RWPE1 (cell line): Measurements from ENCODE around the gene GADD45GIP1.
A peak's percentile ranks its signal among the peaks of the same experiment; 100 is the strongest.
"Not testable (repeated sequence)": the region's sequence is repeated elsewhere in the genome, so short reads cannot be mapped to it uniquely, and the experiment has no call there.

ENCODE experiments used
- CTCF ChIA-PET: fragments of 350-600 bp; sonication (Branson Sonifier 250); formaldehyde crosslinking; extraction: SDS; loops from one replicate; lab custom pipeline; 2021; lab: Yijun Ruan, JAX
- POLR2A ChIA-PET: fragments of 400-600 bp; formaldehyde crosslinking; extraction: SDS; loops from one replicate; lab custom pipeline; 2020; ENCODE audit warnings: antibody characterized with exemption; ENCODE audit not compliant: low non-redundant PET; lab: Yijun Ruan, JAX
- DNase-seq: peaks from one replicate; pipeline ENCODE4 v3.0.0; 2012; ENCODE audit warnings: low spot score
- H3K27ac ChIP-seq: fragments of 450-650 bp; 2 replicates; pipeline ENCODE4 v1.5.1; 2017
- TF ChIP-seq, protein P1 (sequence below): fragments of 450-650 bp; conservative IDR thresholded peaks from 2 replicates; pipeline ENCODE4 v1.5.1; 2017; ENCODE audit warnings: low read depth, mild to moderate bottlenecking

The GADD45GIP1 gene

DNA sequence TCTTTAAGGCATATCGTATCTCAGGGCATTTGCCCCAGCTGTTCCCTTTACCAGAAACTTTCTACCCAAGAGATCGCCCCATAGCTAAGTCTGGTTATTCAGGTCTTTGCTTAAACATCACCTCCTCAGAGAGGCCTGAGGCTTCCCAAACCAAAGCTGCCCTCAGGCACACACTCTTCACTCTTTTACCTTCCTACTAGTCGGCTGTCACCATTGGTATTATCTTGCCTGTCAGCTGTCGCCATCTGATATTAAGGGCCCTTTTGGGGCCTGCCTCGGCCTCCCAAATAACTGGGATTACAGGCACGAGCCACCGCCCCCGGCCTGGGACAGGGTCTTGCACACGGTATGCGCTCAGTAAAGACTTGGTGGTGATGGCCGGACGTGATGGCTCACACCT is 1.0 kb downstream of the GADD45GIP1 start:
- no peak for DNase-seq
- H3K27ac ChIP-seq: peak overlapping the region; percentile 95
- TF ChIP-seq, protein P1, sequence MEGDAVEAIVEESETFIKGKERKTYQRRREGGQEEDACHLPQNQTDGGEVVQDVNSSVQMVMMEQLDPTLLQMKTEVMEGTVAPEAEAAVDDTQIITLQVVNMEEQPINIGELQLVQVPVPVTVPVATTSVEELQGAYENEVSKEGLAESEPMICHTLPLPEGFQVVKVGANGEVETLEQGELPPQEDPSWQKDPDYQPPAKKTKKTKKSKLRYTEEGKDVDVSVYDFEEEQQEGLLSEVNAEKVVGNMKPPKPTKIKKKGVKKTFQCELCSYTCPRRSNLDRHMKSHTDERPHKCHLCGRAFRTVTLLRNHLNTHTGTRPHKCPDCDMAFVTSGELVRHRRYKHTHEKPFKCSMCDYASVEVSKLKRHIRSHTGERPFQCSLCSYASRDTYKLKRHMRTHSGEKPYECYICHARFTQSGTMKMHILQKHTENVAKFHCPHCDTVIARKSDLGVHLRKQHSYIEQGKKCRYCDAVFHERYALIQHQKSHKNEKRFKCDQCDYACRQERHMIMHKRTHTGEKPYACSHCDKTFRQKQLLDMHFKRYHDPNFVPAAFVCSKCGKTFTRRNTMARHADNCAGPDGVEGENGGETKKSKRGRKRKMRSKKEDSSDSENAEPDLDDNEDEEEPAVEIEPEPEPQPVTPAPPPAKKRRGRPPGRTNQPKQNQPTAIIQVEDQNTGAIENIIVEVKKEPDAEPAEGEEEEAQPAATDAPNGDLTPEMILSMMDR: no peak
- ChIA-PET POLR2A (no interaction called here), CTCF (interaction anchor here (0.5 to 1.9 kb wide), 5 partner anchors 9 to 162 kb away, joined by 3 to 14 read pairs (median 5); no protein-coding TSS in a partner anchor)

DNA sequence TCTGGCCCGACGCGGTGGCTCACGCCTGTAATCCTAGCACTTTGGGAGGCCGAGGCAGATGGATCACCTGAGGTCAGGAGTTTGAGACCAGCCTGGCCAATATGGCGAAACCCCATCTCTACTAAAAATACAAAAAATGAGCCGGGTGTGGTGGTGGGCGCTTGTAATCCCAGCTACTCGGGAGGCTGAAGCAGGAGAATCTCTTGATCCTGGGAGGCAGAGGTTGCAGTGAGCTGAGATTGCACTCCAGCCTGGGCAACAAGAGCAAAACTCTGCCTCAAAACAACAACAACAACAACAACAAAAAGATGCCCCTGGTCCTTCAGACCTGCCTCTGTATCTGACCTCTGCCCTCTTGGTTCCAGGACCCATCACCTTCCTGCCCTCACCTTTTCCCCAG is 1.4 kb downstream of the GADD45GIP1 start:
- DNase-seq, POLR2A ChIA-PET: not testable (repeated sequence)
- CTCF ChIA-PET: interaction anchor here (0.5 to 1.9 kb wide), 5 partner anchors 10 to 161 kb away, joined by 3 to 14 read pairs (median 5); no protein-coding TSS in a partner anchor
- H3K27ac ChIP-seq: peak overlapping the region; percentile 95

DNA sequence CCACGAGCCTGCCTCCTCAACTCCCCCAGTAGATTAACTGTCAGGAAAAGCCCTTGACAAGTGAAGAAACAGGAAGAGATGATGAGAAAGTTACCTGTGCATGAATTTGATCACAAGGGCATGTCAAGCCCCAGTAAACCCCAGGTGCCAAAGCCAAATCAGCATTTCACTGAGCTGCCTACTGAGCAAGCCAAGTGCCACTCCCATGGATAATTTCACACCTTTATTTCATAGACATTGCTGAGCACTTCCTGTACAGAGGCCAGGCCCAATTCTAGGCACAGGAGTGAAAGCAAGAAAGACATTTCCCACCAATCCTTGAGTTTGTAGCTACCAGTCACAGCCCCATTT is 2.4 kb downstream of the GADD45GIP1 start:
- DNase-seq: no peak
- CTCF ChIA-PET: interaction anchor here (1.7 kb wide), 1 partner anchor 11 kb away, joined by 16 read pairs; no protein-coding TSS in a partner anchor
- POLR2A ChIA-PET: no interaction called here
- peak overlapping the region; percentile 80 for H3K27ac ChIP-seq
- TF ChIP-seq, protein P1: no peak

DNA sequence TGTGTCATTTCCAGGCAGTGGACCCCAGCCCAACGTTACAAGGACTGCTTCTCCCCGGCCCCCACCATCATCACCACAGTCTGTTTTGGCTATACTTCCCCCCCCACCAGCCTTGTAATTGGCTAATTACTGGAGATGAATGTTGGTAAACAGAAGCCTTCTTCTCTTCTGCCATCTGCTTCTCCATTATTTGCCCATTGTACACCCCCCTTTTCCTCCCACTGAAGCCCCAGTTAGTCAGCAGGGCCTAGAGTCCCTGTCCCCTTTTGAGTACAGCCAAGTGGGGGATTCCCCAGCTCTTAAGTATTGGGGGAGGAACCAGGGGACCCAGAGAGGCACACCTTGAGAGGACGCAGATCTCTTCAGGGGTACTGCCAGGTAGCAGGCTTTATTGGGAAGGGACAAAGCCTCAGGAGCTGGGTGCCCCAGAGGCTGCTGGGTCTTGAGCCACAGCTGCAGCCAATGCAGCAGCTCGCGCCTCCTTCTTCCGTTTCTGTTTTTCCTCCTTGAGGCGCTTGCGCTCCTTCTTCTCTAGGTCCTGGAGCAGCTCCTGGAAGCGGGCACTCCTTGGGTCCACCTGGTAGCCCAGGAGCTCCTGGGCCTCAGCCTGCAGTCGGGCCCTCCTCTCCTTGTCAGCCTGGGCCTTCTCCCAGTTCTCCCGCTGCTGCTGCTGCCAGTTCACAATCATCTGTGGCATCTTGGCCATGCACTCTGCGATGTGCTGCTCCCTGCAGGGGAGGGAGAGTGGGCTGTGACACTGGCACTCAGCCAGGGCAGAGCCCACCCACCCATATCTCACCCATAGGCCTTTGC is 3.0 kb downstream of the GADD45GIP1 start:
- DNase-seq: no peak
- TF ChIP-seq, protein P1: no peak
- H3K27ac ChIP-seq: peak overlapping the region; percentile 80
- POLR2A ChIA-PET: no interaction called here
- CTCF ChIA-PET: interaction anchor here (1.7 kb wide), 1 partner anchor 11 kb away, joined by 16 read pairs; no protein-coding TSS in a partner anchor

DNA sequence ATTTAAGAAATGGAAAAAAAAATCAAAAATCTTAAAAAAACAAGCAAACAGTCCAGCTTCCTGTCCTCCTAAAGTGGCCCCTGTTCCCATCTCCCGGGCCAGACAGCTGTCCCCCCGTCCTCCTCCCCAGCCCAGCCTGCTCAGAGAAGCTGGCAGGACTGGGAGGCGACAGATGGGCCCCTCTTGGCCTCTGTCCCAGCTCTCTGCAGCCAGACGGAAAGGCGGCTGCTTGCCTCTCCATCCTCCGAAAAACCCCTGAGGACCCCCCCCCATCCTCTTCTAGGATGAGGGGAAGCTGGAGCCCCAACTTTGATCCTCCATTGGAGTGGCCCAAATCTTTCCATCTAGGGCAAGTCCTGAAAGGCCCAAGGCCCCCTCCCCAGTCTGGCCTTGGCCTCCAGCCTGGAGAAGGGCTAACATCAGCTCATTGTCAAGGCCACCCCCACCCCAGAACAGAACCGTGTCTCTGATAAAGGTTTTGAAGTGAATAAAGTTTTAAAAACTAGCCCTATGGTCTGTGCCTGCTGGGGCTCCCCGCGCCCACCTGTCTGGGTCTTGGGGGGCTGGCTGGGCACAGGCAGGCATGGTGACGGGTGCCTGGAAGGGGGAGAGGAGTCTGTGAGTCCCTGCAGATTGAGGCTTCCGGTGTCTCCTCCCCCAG is 3.8 kb downstream of the GADD45GIP1 start:
- TF ChIP-seq, protein P1: no peak
- ChIA-PET POLR2A (interaction anchor here (0.9 kb wide), 1 partner anchor 15 kb away, joined by 3 read pairs; no protein-coding TSS in a partner anchor), CTCF (interaction anchor here (0.6 to 1.7 kb wide), 3 partner anchors 11 to 12 kb away, joined by 5 to 16 read pairs (median 6); no protein-coding TSS in a partner anchor)
- H3K27ac ChIP-seq: peak overlapping the region; percentile 80
- no peak for DNase-seq

DNA sequence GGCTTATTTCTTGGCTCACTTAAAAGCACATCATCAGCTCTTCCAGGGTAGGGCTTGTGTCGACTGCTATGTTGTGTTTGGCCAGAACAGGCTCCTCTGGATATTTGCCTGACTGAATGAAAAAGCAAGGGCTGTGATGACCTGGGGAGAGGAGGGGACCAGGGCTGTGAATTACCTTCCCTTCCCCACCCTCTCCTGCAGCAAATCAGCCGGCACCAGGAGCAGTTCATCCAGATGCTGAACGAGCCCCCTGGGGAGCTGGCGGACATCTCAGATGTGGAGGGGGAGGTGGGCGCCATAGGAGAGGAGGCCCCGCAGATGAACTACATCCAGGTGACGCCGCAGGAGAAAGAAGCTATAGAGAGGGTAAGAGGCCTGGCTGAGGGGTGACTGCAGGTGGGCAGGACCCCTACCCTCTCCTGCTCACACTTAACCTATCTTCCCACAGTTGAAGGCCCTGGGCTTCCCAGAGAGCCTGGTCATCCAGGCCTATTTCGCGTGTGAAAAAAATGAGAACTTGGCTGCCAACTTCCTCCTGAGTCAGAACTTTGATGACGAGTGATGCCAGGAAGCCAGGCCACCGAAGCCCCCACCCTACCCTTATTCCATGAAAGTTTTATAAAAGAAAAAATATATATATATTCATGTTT is 4.4 kb downstream of the GADD45GIP1 start:
- no peak for DNase-seq
- ChIA-PET POLR2A (interaction anchor here (0.9 kb wide), 1 partner anchor 15 kb away, joined by 3 read pairs; no protein-coding TSS in a partner anchor), CTCF (interaction anchor here (0.6 to 1.5 kb wide), 2 partner anchors 12 to 13 kb away, joined by 5 to 6 read pairs; no protein-coding TSS in a partner anchor)
- peak overlapping the region; percentile 80 for H3K27ac ChIP-seq
- TF ChIP-seq, protein P1: no peak

DNA sequence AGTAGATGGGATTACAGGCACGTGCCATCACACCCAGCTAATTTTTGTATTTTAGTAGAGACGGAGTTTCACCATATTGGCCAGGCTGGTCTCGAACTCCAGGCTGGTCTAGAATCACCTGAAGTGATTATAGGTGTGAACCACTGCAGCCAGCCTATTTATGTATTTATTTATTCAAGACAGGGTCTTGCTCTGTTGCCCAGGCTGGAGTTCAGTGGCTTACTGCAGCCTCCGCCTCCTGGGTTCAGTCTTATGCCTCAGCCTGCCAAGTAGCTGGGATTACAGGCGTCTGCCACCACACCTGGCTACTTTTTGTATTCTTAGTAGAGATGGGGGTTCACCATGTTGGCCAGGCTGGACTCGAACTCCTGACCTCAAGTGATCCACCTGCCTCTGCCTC is 5.0 kb downstream of the GADD45GIP1 start:
- DNase-seq, POLR2A ChIA-PET: not testable (repeated sequence)
- peak overlapping the region; percentile 80 for H3K27ac ChIP-seq
- CTCF ChIA-PET: interaction anchor here (1.5 kb wide), 1 partner anchor 13 kb away, joined by 6 read pairs; no protein-coding TSS in a partner anchor
